ENCODE data around the gene ZNF385B.

DNA sequence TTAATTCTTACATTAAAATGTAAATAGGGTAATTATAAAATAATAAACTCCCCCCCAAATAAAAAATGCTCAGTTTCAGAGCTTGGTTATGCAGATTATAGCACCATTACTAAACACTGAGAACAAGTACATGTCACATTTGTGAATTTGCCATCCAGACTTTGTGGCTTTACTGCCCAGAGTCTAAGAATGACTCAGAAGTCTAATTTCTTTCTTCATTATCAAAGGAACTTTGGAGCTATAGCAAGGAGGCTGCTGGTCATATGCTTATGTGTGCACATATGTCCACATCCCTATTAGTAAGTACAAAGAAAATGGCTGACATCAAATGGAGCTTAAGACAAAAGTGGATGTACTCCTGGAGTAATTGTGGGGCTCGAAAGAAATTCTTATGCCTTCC is 348.2 kb downstream of the ZNF385B start:
- no peak for TF ChIP-seq CTCF (IDR thresholded peaks at IDR 0.05)
- no peak for TF ChIP-seq EZH2 (IDR thresholded peaks at IDR 0.05)
- no peak for TF ChIP-seq EZH2phosphoT487 (IDR thresholded peaks at IDR 0.05)

All from neural progenitor cell (in vitro differentiated cells).